SK-N-SH treated with all-trans-retinoic acid at 6 μM for 48 hours (cell line): ENCODE results near the gene ARHGAP8.

ENCODE experiments used
- ATAC-seq: fragments of 200-7000 bp; cut with Tn5 transposase; 3 replicates; pipeline ENCODE4 v1.9.1; 2020; ENCODE audit warnings: mild to moderate bottlenecking, moderate library complexity
- ARNTL ChIP-seq: fragments of 450-650 bp; formaldehyde crosslinking; IDR thresholded peaks from 2 replicates; pipeline ENCODE4 v1.5.0; 2020; ENCODE audit warnings: low read depth, mild to moderate bottlenecking, moderate library complexity, borderline replicate concordance
- BACH2 ChIP-seq: fragments of 250-450 bp; sonication (Bioruptor Pico); IDR thresholded peaks from 2 replicates; pipeline ENCODE4 v1.9.0; 2021; ENCODE audit warnings: mild to moderate bottlenecking, borderline replicate concordance
- CSDC2 ChIP-seq: fragments of 250-450 bp; sonication (Bioruptor Pico); IDR thresholded peaks from 2 replicates; pipeline ENCODE4 v1.5.0; 2020; ENCODE audit warnings: mild to moderate bottlenecking, moderate library complexity
- ESRRG ChIP-seq: fragments of 250-450 bp; sonication (Bioruptor Pico); IDR thresholded peaks from 2 replicates; pipeline ENCODE4 v1.6.1; 2021; ENCODE audit warnings: mild to moderate bottlenecking
- GLIS3 ChIP-seq: fragments of 250-450 bp; sonication (Bioruptor Pico); IDR thresholded peaks from 2 replicates; pipeline ENCODE4 v1.5.0; 2020; ENCODE audit warnings: mild to moderate bottlenecking, moderate library complexity
- ISL1 ChIP-seq: fragments of 250-450 bp; sonication (Bioruptor Pico); IDR thresholded peaks from 2 replicates; pipeline ENCODE4 v2.1.2; 2022; ENCODE audit warnings: mild to moderate bottlenecking, moderate library complexity
- OSR1 ChIP-seq: fragments of 250-450 bp; sonication (Bioruptor Pico); IDR thresholded peaks from 2 replicates; pipeline ENCODE4 v1.8.0; 2022; ENCODE audit warnings: moderate library complexity, mild to moderate bottlenecking, inconsistent platforms
- PATZ1 ChIP-seq: fragments of 250-450 bp; sonication (Bioruptor Pico); IDR thresholded peaks from 2 replicates; pipeline ENCODE4 v1.8.0; 2020; ENCODE audit warnings: mild to moderate bottlenecking, moderate library complexity, borderline replicate concordance
- POU6F1 ChIP-seq: fragments of 250-450 bp; sonication (Bioruptor Pico); IDR thresholded peaks from 2 replicates; pipeline ENCODE4 v1.8.0; 2021; ENCODE audit warnings: low read depth, mild to moderate bottlenecking, moderate library complexity, borderline replicate concordance
- PPARA ChIP-seq: fragments of 250-450 bp; sonication (Bioruptor Pico); IDR thresholded peaks from 2 replicates; pipeline ENCODE4 v1.5.0; 2020; ENCODE audit warnings: mild to moderate bottlenecking, borderline replicate concordance
- RARB ChIP-seq: fragments of 250-450 bp; sonication (Bioruptor Pico); IDR thresholded peaks from 2 replicates; pipeline ENCODE4 v1.8.0; 2021; ENCODE audit warnings: mild to moderate bottlenecking, moderate library complexity
- SNAI2 ChIP-seq: fragments of 250-450 bp; sonication (Bioruptor Pico); IDR thresholded peaks from 2 replicates; pipeline ENCODE4 v1.5.0; 2020; ENCODE audit warnings: mild to moderate bottlenecking, moderate library complexity
- TCF4 ChIP-seq: fragments of 250-450 bp; sonication (Bioruptor Pico); IDR thresholded peaks from 2 replicates; pipeline ENCODE4 v1.8.0; 2021; ENCODE audit warnings: mild to moderate bottlenecking, moderate library complexity, borderline replicate concordance
- TOX ChIP-seq: fragments of 250-450 bp; sonication (Bioruptor Pico); IDR thresholded peaks from 2 replicates; pipeline ENCODE4 v1.8.0; 2021; ENCODE audit warnings: mild to moderate bottlenecking, moderate library complexity, borderline replicate concordance
- TSHZ2 ChIP-seq: fragments of 250-450 bp; sonication (Bioruptor Pico); IDR thresholded peaks from 2 replicates; pipeline ENCODE4 v1.5.0; 2020; ENCODE audit warnings: mild to moderate bottlenecking, moderate library complexity
- ZC3H10 ChIP-seq: fragments of 250-450 bp; sonication (Bioruptor Pico); IDR thresholded peaks from 2 replicates; pipeline ENCODE4 v1.5.1; 2021; ENCODE audit warnings: mild to moderate bottlenecking, moderate library complexity
- ZFP3 ChIP-seq: fragments of 250-450 bp; sonication (Bioruptor Pico); IDR thresholded peaks from 2 replicates; pipeline ENCODE4 v1.5.0; 2020; ENCODE audit warnings: mild to moderate bottlenecking, moderate library complexity
- ZFP30 ChIP-seq: fragments of 450-650 bp; formaldehyde crosslinking; IDR thresholded peaks from 2 replicates; pipeline ENCODE4 v1.5.0; 2022; ENCODE audit warnings: mild to moderate bottlenecking, moderate library complexity
- ZNF565 ChIP-seq: fragments of 450-650 bp; formaldehyde crosslinking; conservative IDR thresholded peaks from 2 replicates; pipeline ENCODE4 v1.5.0; 2020; ENCODE audit warnings: low read depth, mild to moderate bottlenecking, moderate library complexity
- ZNF70 ChIP-seq: fragments of 450-650 bp; formaldehyde crosslinking; IDR thresholded peaks from 2 replicates; pipeline ENCODE4 v1.5.0; 2020; ENCODE audit warnings: mild to moderate bottlenecking, moderate library complexity
- ZNF8 ChIP-seq: fragments of 450-650 bp; formaldehyde crosslinking; IDR thresholded peaks from 2 replicates; pipeline ENCODE4 v1.5.0; 2020; ENCODE audit warnings: mild to moderate bottlenecking, moderate library complexity
- TF ChIP-seq, protein P1 (sequence below): fragments of 250-450 bp; sonication (Bioruptor Pico); IDR thresholded peaks from 2 replicates; pipeline ENCODE4 v1.5.1; 2021; ENCODE audit warnings: mild to moderate bottlenecking, moderate library complexity

The ARHGAP8 gene

GRCh38 chr22:44906248-44906936 is 154.0 kb downstream of the ARHGAP8 start:
- ATAC-seq = no peak
- TF ChIP-seq ZFP3 (no peak), PATZ1 (CRISPR knock-in tag) (no peak), ARNTL (CRISPR knock-in tag) (no peak), ZC3H10 (no peak), ZNF565 (no peak), ISL1 (CRISPR knock-in tag) (no peak), TSHZ2 (CRISPR knock-in tag) (no peak), ESRRG (CRISPR knock-in tag) (no peak), BACH2 (no peak), CSDC2 (CRISPR knock-in tag) (no peak), PPARA (CRISPR knock-in tag) (no peak), ZNF70 (CRISPR knock-in tag) (no peak), ZFP30 (no peak), SNAI2 (CRISPR knock-in tag) (no peak), ZNF8 (CRISPR knock-in tag) (no peak), RARB (no peak), TCF4 (CRISPR knock-in tag) (no peak), GLIS3 (CRISPR knock-in tag) (no peak), OSR1 (no peak), POU6F1 (CRISPR knock-in tag) (no peak)
- TF ChIP-seq, all 23 proteins: peak for 0

DNA sequence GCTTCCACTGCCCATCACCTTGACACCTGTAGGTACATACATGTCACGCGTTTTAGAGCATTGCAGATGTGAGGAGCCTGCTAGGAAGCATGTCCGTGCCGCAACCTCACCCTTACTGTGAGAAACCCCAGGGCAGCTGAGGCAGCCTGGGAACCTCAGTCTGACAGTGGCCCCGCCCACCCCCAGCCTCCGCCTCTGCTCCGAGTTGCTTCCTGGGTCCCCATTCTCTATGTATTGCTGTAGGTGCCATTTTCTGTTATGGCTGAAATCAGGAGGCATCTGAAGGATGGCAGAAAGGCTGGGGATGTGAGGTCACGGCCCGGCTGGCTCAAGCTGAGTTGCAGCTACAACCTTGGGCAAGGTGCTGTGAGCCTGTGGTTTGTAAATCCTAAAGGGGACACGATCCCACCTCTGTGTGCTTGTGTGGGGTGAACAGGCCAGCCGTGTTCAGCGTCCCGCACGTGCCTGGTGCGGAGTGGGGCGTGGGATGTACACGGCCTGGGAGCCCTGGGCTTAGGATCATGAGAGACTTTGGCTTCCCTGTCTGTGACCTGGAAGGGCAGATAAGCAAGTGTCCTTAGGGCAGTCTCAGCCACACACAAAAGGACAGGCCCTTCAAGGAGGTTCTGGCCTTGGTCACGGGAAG is 154.7 kb downstream of the ARHGAP8 start:
- TF ChIP-seq TCF4 (CRISPR knock-in tag) (no peak), OSR1 (no peak), ARNTL (CRISPR knock-in tag) (no peak), CSDC2 (CRISPR knock-in tag) (no peak), ZFP30 (no peak), BACH2 (no peak), ZC3H10 (no peak), ZNF70 (CRISPR knock-in tag) (no peak)
- TF ChIP-seq, protein P1, sequence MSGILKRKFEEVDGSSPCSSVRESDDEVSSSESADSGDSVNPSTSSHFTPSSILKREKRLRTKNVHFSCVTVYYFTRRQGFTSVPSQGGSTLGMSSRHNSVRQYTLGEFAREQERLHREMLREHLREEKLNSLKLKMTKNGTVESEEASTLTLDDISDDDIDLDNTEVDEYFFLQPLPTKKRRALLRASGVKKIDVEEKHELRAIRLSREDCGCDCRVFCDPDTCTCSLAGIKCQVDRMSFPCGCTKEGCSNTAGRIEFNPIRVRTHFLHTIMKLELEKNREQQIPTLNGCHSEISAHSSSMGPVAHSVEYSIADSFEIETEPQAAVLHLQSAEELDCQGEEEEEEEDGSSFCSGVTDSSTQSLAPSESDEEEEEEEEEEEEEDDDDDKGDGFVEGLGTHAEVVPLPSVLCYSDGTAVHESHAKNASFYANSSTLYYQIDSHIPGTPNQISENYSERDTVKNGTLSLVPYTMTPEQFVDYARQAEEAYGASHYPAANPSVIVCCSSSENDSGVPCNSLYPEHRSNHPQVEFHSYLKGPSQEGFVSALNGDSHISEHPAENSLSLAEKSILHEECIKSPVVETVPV (CRISPR knock-in tag) = no peak
- ATAC-seq = no peak

DNA sequence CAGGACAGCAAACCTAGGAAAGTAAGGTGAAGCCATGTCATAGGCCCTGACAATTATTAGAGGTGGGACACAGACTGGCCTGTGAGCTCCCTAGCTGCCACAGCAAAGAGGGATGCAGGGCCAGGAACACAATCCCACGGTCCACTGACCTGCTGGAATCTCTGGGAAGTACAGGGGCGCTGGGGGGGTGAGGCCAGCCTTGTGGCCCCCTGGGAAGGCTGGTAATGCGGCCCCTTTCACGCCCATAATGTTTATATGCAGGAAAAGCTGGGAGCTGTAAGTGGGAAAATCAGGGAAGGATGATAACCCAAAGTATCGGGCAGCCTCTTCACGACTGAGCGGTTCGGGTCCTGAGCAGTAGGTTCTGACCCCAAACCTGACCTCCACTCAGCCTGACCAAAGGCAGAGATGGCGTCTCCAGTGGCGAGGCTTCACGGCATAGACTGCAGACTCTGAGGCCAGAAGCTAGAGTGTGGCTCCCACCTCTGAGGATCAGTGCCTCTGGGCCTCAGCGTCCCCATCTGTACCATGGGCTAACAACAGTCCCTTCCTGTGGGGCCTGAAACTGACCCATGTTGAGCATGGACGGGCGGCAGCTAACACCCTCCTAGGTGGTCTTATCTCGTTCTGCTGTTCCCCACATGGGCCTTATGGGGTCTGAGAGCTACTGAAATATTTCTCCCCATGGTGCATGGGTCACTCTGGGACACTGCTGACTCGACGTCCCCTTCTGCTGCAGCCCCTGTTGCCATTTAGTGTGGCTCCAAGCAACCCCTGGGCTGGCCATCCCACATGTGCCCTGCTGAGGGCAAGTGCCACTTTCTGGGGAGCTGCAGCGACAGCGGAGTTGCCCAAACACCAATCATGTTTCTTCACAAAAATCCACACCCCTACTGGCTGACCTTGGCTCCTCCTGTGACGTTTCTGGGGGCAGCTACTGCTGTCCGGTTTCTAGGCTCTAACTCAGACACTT is 155.7 kb downstream of the ARHGAP8 start:
- TF ChIP-seq PPARA (CRISPR knock-in tag) (no peak), CSDC2 (CRISPR knock-in tag) (no peak), TOX (CRISPR knock-in tag) (no peak), ZC3H10 (no peak), TSHZ2 (CRISPR knock-in tag) (no peak), ISL1 (CRISPR knock-in tag) (no peak), BACH2 (no peak), PATZ1 (CRISPR knock-in tag) (no peak)
- ATAC-seq = no peak
